ENCODE data around the gene CCL17.

DNA sequence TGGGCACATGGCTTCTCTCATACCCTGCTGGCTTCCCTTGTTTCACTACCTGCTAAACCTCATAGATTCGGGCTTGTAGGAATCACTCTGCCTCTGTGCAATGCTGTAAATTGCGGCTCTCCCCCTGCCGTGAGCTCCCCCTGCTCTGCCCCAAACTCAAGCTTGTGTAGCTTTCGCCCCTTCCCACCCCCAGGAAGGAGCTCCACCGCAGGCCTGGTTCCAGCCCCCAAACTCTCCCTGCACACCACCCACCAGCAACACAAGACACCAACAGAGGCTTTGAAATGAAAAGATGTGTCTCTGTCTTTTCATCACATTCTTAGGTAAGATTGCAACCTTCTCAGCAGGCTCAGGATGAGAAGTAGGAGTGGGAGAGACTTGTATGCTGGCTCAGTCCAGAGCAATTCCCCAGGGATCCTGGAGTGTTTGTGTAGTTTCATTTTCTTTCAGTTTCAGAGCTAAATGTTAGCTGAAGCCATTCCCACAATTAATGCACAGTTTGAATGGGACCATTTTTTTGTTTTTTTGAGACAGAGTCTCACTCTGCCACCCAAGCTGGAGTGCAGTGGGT lies 18.1 kb upstream of the CCL17 start:
- TF ChIP-seq, protein P1, sequence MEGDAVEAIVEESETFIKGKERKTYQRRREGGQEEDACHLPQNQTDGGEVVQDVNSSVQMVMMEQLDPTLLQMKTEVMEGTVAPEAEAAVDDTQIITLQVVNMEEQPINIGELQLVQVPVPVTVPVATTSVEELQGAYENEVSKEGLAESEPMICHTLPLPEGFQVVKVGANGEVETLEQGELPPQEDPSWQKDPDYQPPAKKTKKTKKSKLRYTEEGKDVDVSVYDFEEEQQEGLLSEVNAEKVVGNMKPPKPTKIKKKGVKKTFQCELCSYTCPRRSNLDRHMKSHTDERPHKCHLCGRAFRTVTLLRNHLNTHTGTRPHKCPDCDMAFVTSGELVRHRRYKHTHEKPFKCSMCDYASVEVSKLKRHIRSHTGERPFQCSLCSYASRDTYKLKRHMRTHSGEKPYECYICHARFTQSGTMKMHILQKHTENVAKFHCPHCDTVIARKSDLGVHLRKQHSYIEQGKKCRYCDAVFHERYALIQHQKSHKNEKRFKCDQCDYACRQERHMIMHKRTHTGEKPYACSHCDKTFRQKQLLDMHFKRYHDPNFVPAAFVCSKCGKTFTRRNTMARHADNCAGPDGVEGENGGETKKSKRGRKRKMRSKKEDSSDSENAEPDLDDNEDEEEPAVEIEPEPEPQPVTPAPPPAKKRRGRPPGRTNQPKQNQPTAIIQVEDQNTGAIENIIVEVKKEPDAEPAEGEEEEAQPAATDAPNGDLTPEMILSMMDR (IDR thresholded peaks at IDR 0.05), result no peak
- TF ChIP-seq POLR2AphosphoS5 (IDR thresholded peaks at IDR 0.05; ENCODE audit: low read depth, low read length) (no peak), TCF7L2 (IDR thresholded peaks at IDR 0.05; ENCODE audit: low read depth, low read length) (no peak)

Measured in Panc1 (cell line).